GM12878 (cell line): ENCODE results near the gene ELK4. TPM values are rescaled to one million over a fixed set of nuclear protein-coding genes. Genes with fewer than 3 reads are reported as not detected.

Experiments used
- ATAC-seq: fragments of 200-7000 bp; cut with Tn5 transposase; 3 replicates; pipeline ENCODE4 v1.9.1; 2020; ENCODE audit warnings: mild to moderate bottlenecking, moderate library complexity
- BruUV-seq: library from RNA; stranded (reverse); fragments of 400-500 nt; replicated peaks from 2 replicates; lab custom pipeline; 2021; lab: Mats Ljungman, UMichigan
- CTCF ChIA-PET: fragments of 300-600 bp; sonication (Branson Sonifier 250); formaldehyde crosslinking; extraction: SDS; loops from one replicate; lab custom pipeline; 2021; ENCODE audit warnings: inconsistent platforms; lab: Yijun Ruan, JAX
- POLR2A ChIA-PET: fragments of 350-600 bp; formaldehyde crosslinking; extraction: SDS; loops from one replicate; lab custom pipeline; 2021; ENCODE audit warnings: inconsistent platforms; lab: Charles Lee
- RAD21 ChIA-PET: fragments of 300-600 bp; sonication (Branson Sonifier 250); formaldehyde crosslinking; loops from one replicate; lab custom pipeline; 2023; ENCODE audit warnings: antibody characterized with exemption; ENCODE audit not compliant: unreplicated experiment; lab: Charles Lee
- SMC1A ChIA-PET: fragments of 300-600 bp; sonication (Branson Sonifier 250); formaldehyde crosslinking; loops from one replicate; lab custom pipeline; 2023; ENCODE audit not compliant: unreplicated experiment, uncharacterized antibody; lab: Charles Lee
- DNase-seq: peaks from one replicate; pipeline ENCODE4 v3.0.0-alpha.2; 2011; ENCODE audit warnings: low read depth, low spot score
- FAIRE-seq: peaks from 3 replicates; lab custom pipeline; 2011; peaks lifted over from hg19 to GRCh38; lab: Jason Lieb, UNC
- H2AFZ ChIP-seq: 2 replicates; pipeline ENCODE4 v1.6.0; 2011; ENCODE audit warnings: low read depth, low read length, control low read depth; ENCODE audit not compliant: control insufficient read depth
- H3K27ac ChIP-seq: 2 replicates; pipeline ENCODE4 v1.5.1; 2011; ENCODE audit warnings: control low read depth; ENCODE audit not compliant: control insufficient read depth, insufficient read depth
- H3K27me3 ChIP-seq, 2 experiments: replicated peaks in 1 of 2; 2 replicates each; pipeline versions ENCODE4 v1.6.0 to v1.6.1; 2011; ENCODE audit warnings: low read length in 1 of 2; ENCODE audit not compliant: control insufficient read depth in 2 of 2, insufficient read depth in 2 of 2
- H3K36me3 ChIP-seq, 2 experiments: 2 replicates each; pipeline ENCODE4 v1.5.1; 2011; ENCODE audit warnings: low read length in 1 of 2; ENCODE audit not compliant: control insufficient read depth in 2 of 2, insufficient read depth in 2 of 2
- H3K4me1 ChIP-seq: 2 replicates; pipeline ENCODE4 v1.6.1; 2011; ENCODE audit warnings: mild to moderate bottlenecking, low read length, moderate library complexity, mixed read lengths; ENCODE audit not compliant: control insufficient read depth, insufficient read depth
- H3K4me2 ChIP-seq: 2 replicates; pipeline ENCODE4 v1.6.0; 2011; ENCODE audit warnings: control low read depth; ENCODE audit not compliant: control insufficient read depth, insufficient read depth
- H3K4me3 ChIP-seq: fragments of 200-600 bp; sonication (generic); 2 replicates; pipeline ENCODE4 v1.5.1; 2016
- H3K79me2 ChIP-seq: 2 replicates; pipeline ENCODE4 v1.6.0; 2011; ENCODE audit warnings: low read length; ENCODE audit not compliant: control insufficient read depth, insufficient read depth
- H3K9ac ChIP-seq: 2 replicates; pipeline ENCODE4 v1.8.0; 2011; ENCODE audit warnings: low read length, control low read depth, mixed read lengths; ENCODE audit not compliant: control insufficient read depth, insufficient read depth
- H3K9me3 ChIP-seq: replicated peaks from 3 replicates; pipeline ENCODE4 v1.5.1; 2011; ENCODE audit warnings: mild to moderate bottlenecking, low read length; ENCODE audit not compliant: control insufficient read depth, insufficient read depth
- H4K20me1 ChIP-seq: 2 replicates; pipeline ENCODE4 v1.6.0; 2011; ENCODE audit not compliant: control insufficient read depth, insufficient read depth
- JUNB ChIP-seq: IDR thresholded peaks from 2 replicates; pipeline ENCODE4 v1.6.1; 2016; ENCODE audit warnings: antibody characterized with exemption, mild to moderate bottlenecking
- MYB ChIP-seq: fragments of 150-350 bp; IDR thresholded peaks from 2 replicates; pipeline ENCODE4 v1.6.1; 2014; ENCODE audit warnings: mild to moderate bottlenecking, low read depth, low read length, borderline replicate concordance
- PAX8 ChIP-seq: fragments of 450-650 bp; IDR thresholded peaks from 2 replicates; pipeline ENCODE4 v1.6.1; 2017; ENCODE audit warnings: mild to moderate bottlenecking, moderate library complexity
- POLR2AphosphoS5 ChIP-seq: IDR thresholded peaks from 2 replicates; pipeline ENCODE4 v1.6.1; 2011; ENCODE audit warnings: mild to moderate bottlenecking, low read length, inconsistent platforms
- SMARCA5 ChIP-seq: fragments of 450-650 bp; IDR thresholded peaks from 2 replicates; pipeline ENCODE4 v1.6.1; 2017; ENCODE audit warnings: mild to moderate bottlenecking
- ZNF24 ChIP-seq: fragments of 450-650 bp; IDR thresholded peaks from 2 replicates; pipeline ENCODE4 v1.6.1; 2017; ENCODE audit warnings: antibody characterized with exemption, mild to moderate bottlenecking
- WGBS: methylation state at CpG from one replicate; pipeline ENCODE4 v1.1.6; 2016; ENCODE audit warnings: low lambda C conversion rate; ENCODE audit not compliant: insufficient replicate concordance, insufficient coverage; ENCODE audit errors: missing lambda C conversion rate; 5-methylcytosine and 5-hydroxymethylcytosine counted together
- in situ Hi-C: fragments of 300-500 bp; cut with MboI; formaldehyde crosslinking; loops from 9 replicates; pipeline ENCODE4 v1.14.3; 2018; ENCODE audit warnings: mixed read lengths
- intact Hi-C: fragments of 100-400 bp; cut with micrococcal nuclease; formaldehyde crosslinking; loops from one replicate; pipeline ENCODE4 v1.14.2; 2022; ENCODE audit not compliant: unreplicated experiment
- polyA plus RNA-seq, 11 experiments: library from polyadenylated mRNA; depleted of rRNA in 4 of 11; unstranded in 6 of 11; stranded (reverse) in 5 of 11; fragments of >200 nt; fragmentation: Nextera tagmentation in 4 of 11; fragmentation: Illumina TruSeq in 1 of 11; extraction: Ambion mirVana in 4 of 11; extraction: Trizol in 1 of 11; gene quantifications; 1 replicate in 1 of 11; 2 replicates in 10 of 11; pipeline versions ENCODE4 v1.2.1 to v1.2.3, GENCODE V29; 2011 to 2016; ENCODE audit warnings: inconsistent platforms in 2 of 11, missing spikeins in 2 of 11, low read depth in 1 of 11
- total RNA-seq, 4 experiments: library from RNA; depleted of rRNA in 3 of 4; stranded (reverse); fragments of >200 nt in 3 of 4; fragmentation: Illumina TruSeq in 1 of 4; extraction: Trizol in 1 of 4; gene quantifications; 2 replicates each; pipeline versions ENCODE4 v1.2.1 to v1.2.3, GENCODE V29; 2013 to 2021
- TF ChIP-seq, protein P1 (sequence below): IDR thresholded peaks from 2 replicates; pipeline ENCODE4 v1.6.1; 2011; ENCODE audit warnings: low read depth, low read length, improper control_type of control experiment, borderline replicate concordance
- TF ChIP-seq, protein P2 (sequence below): fragments of 450-650 bp; IDR thresholded peaks from 2 replicates; pipeline ENCODE4 v1.6.1; 2016; ENCODE audit warnings: mild to moderate bottlenecking
- TF ChIP-seq, protein P3 (sequence below): fragments of 450-650 bp; IDR thresholded peaks from 2 replicates; pipeline ENCODE4 v1.6.1; 2017; ENCODE audit warnings: mild to moderate bottlenecking
- TF ChIP-seq, protein P4 (sequence below): fragments of 450-650 bp; IDR thresholded peaks from 2 replicates; pipeline ENCODE4 v1.6.1; 2017; ENCODE audit warnings: antibody characterized with exemption, mild to moderate bottlenecking, moderate library complexity
- TF ChIP-seq, protein P5 (sequence below): fragments of 450-650 bp; IDR thresholded peaks from 2 replicates; pipeline ENCODE4 v1.6.1; 2017; ENCODE audit warnings: borderline replicate concordance
- TF ChIP-seq, protein P6 (sequence below): fragments of 450-650 bp; IDR thresholded peaks from 2 replicates; pipeline ENCODE4 v1.6.1; 2017; ENCODE audit warnings: low read depth, mild to moderate bottlenecking, moderate library complexity
- TF ChIP-seq, protein P7 (sequence below): IDR thresholded peaks from 2 replicates; pipeline ENCODE4 v1.6.1; 2011; ENCODE audit warnings: low read depth, mild to moderate bottlenecking, low read length, moderate library complexity, borderline replicate concordance; ENCODE audit errors: extremely low read depth

The ELK4 gene
- total and polyA plus RNA-seq, 10 of the 15 experiments (the other 5 are each of a cell fraction or from before 2014, with no cell fraction given) = 5.2 to 71.5 (median 18.5) TPM

DNA sequence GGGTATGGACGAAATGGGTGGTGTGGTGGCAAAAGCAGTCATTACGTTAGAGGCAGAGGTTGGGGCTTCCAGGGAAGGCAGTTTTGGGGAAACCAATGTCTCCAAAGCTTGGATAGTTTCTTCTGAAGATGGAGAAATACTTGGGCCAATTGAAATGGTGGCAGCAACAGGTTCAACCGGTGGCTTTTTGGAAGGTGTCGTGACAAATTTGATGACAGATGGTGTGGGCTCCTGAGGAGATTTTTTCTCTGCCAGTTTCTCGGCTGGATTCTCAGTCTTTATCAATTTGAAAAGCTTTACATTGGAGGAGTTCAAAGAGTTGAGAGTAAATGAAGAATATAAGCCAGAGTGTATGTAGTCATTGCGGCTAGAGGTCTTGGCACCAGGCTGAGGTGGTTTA is 11.5 kb downstream of the ELK4 start:
- no peak for DNase-seq
- RAD21 ChIA-PET = interaction anchor here (1.7 kb wide), 1 partner anchor 28 kb away, joined by 5 read pairs; no protein-coding TSS in a partner anchor
- Histone ChIP-seq H3K27me3 (no peaks in the 10 kb centered on the region), H3K9ac (no peak overlapping the region), H3K4me3 (no peak overlapping the region), H3K4me2 (no peak overlapping the region), H3K9me3 (no peaks in the 10 kb centered on the region), H3K36me3 (peaks cover 14 to 45% of the 10 kb centered on the region in 2 experiments), H2AFZ (no peak overlapping the region), H3K27ac (no peak overlapping the region), H4K20me1 (no peaks in the 10 kb centered on the region), H3K4me1 (peaks cover 5% of the 10 kb centered on the region; the same call in 1 of the 2 replicates), H3K79me2 (peaks cover 18% of the 10 kb centered on the region)
- in situ Hi-C loops (no loop called here), intact Hi-C loops (no loop called here)
- no peak for FAIRE-seq
- TF ChIP-seq, protein P1, sequence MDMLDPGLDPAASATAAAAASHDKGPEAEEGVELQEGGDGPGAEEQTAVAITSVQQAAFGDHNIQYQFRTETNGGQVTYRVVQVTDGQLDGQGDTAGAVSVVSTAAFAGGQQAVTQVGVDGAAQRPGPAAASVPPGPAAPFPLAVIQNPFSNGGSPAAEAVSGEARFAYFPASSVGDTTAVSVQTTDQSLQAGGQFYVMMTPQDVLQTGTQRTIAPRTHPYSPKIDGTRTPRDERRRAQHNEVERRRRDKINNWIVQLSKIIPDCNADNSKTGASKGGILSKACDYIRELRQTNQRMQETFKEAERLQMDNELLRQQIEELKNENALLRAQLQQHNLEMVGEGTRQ = no peak
- no peak for TF ChIP-seq SMARCA5
- TF ChIP-seq PAX8 = no peak
- no peak for TF ChIP-seq JUNB
- TF ChIP-seq MYB = no peak
- TF ChIP-seq, protein P2, sequence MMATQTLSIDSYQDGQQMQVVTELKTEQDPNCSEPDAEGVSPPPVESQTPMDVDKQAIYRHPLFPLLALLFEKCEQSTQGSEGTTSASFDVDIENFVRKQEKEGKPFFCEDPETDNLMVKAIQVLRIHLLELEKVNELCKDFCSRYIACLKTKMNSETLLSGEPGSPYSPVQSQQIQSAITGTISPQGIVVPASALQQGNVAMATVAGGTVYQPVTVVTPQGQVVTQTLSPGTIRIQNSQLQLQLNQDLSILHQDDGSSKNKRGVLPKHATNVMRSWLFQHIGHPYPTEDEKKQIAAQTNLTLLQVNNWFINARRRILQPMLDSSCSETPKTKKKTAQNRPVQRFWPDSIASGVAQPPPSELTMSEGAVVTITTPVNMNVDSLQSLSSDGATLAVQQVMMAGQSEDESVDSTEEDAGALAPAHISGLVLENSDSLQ = no peak
- TF ChIP-seq, protein P3, sequence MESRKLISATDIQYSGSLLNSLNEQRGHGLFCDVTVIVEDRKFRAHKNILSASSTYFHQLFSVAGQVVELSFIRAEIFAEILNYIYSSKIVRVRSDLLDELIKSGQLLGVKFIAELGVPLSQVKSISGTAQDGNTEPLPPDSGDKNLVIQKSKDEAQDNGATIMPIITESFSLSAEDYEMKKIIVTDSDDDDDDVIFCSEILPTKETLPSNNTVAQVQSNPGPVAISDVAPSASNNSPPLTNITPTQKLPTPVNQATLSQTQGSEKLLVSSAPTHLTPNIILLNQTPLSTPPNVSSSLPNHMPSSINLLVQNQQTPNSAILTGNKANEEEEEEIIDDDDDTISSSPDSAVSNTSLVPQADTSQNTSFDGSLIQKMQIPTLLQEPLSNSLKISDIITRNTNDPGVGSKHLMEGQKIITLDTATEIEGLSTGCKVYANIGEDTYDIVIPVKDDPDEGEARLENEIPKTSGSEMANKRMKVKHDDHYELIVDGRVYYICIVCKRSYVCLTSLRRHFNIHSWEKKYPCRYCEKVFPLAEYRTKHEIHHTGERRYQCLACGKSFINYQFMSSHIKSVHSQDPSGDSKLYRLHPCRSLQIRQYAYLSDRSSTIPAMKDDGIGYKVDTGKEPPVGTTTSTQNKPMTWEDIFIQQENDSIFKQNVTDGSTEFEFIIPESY = no peak
- TF ChIP-seq, protein P4, sequence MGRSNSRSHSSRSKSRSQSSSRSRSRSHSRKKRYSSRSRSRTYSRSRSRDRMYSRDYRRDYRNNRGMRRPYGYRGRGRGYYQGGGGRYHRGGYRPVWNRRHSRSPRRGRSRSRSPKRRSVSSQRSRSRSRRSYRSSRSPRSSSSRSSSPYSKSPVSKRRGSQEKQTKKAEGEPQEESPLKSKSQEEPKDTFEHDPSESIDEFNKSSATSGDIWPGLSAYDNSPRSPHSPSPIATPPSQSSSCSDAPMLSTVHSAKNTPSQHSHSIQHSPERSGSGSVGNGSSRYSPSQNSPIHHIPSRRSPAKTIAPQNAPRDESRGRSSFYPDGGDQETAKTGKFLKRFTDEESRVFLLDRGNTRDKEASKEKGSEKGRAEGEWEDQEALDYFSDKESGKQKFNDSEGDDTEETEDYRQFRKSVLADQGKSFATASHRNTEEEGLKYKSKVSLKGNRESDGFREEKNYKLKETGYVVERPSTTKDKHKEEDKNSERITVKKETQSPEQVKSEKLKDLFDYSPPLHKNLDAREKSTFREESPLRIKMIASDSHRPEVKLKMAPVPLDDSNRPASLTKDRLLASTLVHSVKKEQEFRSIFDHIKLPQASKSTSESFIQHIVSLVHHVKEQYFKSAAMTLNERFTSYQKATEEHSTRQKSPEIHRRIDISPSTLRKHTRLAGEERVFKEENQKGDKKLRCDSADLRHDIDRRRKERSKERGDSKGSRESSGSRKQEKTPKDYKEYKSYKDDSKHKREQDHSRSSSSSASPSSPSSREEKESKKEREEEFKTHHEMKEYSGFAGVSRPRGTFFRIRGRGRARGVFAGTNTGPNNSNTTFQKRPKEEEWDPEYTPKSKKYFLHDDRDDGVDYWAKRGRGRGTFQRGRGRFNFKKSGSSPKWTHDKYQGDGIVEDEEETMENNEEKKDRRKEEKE = no peak
- TF ChIP-seq, protein P5, sequence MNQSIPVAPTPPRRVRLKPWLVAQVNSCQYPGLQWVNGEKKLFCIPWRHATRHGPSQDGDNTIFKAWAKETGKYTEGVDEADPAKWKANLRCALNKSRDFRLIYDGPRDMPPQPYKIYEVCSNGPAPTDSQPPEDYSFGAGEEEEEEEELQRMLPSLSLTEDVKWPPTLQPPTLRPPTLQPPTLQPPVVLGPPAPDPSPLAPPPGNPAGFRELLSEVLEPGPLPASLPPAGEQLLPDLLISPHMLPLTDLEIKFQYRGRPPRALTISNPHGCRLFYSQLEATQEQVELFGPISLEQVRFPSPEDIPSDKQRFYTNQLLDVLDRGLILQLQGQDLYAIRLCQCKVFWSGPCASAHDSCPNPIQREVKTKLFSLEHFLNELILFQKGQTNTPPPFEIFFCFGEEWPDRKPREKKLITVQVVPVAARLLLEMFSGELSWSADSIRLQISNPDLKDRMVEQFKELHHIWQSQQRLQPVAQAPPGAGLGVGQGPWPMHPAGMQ = no peak
- TF ChIP-seq, protein P6, sequence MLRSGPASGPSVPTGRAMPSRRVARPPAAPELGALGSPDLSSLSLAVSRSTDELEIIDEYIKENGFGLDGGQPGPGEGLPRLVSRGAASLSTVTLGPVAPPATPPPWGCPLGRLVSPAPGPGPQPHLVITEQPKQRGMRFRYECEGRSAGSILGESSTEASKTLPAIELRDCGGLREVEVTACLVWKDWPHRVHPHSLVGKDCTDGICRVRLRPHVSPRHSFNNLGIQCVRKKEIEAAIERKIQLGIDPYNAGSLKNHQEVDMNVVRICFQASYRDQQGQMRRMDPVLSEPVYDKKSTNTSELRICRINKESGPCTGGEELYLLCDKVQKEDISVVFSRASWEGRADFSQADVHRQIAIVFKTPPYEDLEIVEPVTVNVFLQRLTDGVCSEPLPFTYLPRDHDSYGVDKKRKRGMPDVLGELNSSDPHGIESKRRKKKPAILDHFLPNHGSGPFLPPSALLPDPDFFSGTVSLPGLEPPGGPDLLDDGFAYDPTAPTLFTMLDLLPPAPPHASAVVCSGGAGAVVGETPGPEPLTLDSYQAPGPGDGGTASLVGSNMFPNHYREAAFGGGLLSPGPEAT = no peak
- TF ChIP-seq, protein P7, sequence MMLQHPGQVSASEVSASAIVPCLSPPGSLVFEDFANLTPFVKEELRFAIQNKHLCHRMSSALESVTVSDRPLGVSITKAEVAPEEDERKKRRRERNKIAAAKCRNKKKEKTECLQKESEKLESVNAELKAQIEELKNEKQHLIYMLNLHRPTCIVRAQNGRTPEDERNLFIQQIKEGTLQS = no peak
- TF ChIP-seq ZNF24 = no peak
- no peak for TF ChIP-seq POLR2AphosphoS5
- CTCF ChIA-PET = interaction anchor here (0.7 kb wide), 1 partner anchor 365 kb away, joined by 3 read pairs; no protein-coding TSS in a partner anchor
- ATAC-seq = no peak
- SMC1A ChIA-PET = interaction anchor here (1.9 kb wide), 1 partner anchor 29 kb away, joined by 8 read pairs; no protein-coding TSS in a partner anchor
- 88% methylated on average over 6 of the region's 6 CpGs for WGBS
- POLR2A ChIA-PET = interaction anchor here (1.4 kb wide), 1 partner anchor 12 kb away, joined by 4 read pairs; the partner anchor contains the start of gene ELK4
- TSS peak; percentile 35 for BruUV-seq
